ENCODE results near the gene PSTPIP1.

DNA sequence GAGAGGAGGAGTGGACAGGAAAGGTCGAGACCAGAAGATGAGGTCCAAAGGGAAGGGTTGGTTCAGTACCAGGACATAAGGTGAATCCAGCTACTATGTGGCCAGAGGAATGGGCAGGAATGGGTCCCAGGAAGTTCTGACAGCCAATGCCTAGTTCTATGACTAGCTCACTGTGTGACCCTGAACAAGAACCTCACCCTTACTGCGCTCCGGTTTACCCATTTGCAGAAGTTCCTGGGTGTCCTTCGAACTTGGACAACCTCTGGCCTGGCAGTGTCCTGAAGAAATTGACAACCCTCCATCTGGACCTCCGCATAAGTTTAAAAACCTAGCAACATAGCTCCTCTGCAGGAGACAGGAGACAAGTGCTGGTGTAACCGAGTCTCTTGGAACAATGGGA, 12.2 kb upstream of the PSTPIP1 start:
- TF ChIP-seq POLR2AphosphoS5 (IDR thresholded peaks at IDR 0.05; ENCODE audit: low read depth, low read length) = no peak
- TF ChIP-seq SIN3A (IDR thresholded peaks at IDR 0.05; ENCODE audit: borderline replicate concordance, insufficient read depth, low read length) = no peak
